RWPE2 (cell line): Measurements from ENCODE around the gene SLC25A21.
A peak's percentile ranks its signal among the peaks of the same experiment; 100 is the strongest.

Experiments
- ATAC-seq: fragments of 200-7000 bp; cut with Tn5 transposase; 3 replicates; pipeline ENCODE4 v1.9.1; 2021; ENCODE audit warnings: low read depth
- DNase-seq: peaks from one replicate; pipeline ENCODE4 v3.0.0-alpha.2; 2020; ENCODE audit warnings: low spot score
- H3K27ac ChIP-seq: fragments of 450-650 bp; 2 replicates; pipeline ENCODE4 v1.5.1; 2017; ENCODE audit warnings: mild to moderate bottlenecking; ENCODE audit not compliant: poor library complexity, severe bottlenecking
- H3K27me3 ChIP-seq: fragments of 250-450 bp; sonication (Bioruptor Pico); 2 replicates; pipeline ENCODE4 v1.5.1; 2021; ENCODE audit warnings: mild to moderate bottlenecking, moderate library complexity; ENCODE audit not compliant: insufficient read depth, poor library complexity, severe bottlenecking
- H3K36me3 ChIP-seq: fragments of 250-450 bp; sonication (Bioruptor Pico); 2 replicates; pipeline ENCODE4 v1.5.1; 2020; ENCODE audit warnings: low read depth, mild to moderate bottlenecking, moderate library complexity
- H3K4me1 ChIP-seq: fragments of 250-450 bp; sonication (Bioruptor Pico); 2 replicates; pipeline ENCODE4 v1.5.1; 2021; ENCODE audit warnings: mild to moderate bottlenecking, moderate library complexity; ENCODE audit not compliant: insufficient read depth, poor library complexity, severe bottlenecking
- H3K4me3 ChIP-seq: fragments of 250-450 bp; sonication (Bioruptor Pico); 2 replicates; pipeline ENCODE4 v1.5.1; 2021; ENCODE audit warnings: mild to moderate bottlenecking, moderate library complexity; ENCODE audit not compliant: severe bottlenecking
- H3K9me3 ChIP-seq: fragments of 250-450 bp; sonication (Bioruptor Pico); 2 replicates; pipeline ENCODE4 v1.5.1; 2021; ENCODE audit warnings: mild to moderate bottlenecking, moderate library complexity; ENCODE audit not compliant: severe bottlenecking
- TF ChIP-seq, protein P1 (sequence below): fragments of 450-650 bp; IDR thresholded peaks from one replicate; pipeline ENCODE4 v1.5.1; 2017; ENCODE audit warnings: mild to moderate bottlenecking, moderate library complexity; ENCODE audit not compliant: poor library complexity, severe bottlenecking

SLC25A21 gene

GRCh38 chr14:36652542-36653201 lies 519.7 kb downstream of the SLC25A21 start:
- Histone ChIP-seq H3K27me3 (peaks cover 24% of the 10 kb centered on the region), H3K27ac (no peak overlapping the region), H3K36me3 (no peaks in the 10 kb centered on the region), H3K4me1 (no peaks in the 10 kb centered on the region), H3K4me3 (no peak overlapping the region), H3K9me3 (no peaks in the 10 kb centered on the region)
- ATAC-seq = peak; percentile 53
- TF ChIP-seq, protein P1, sequence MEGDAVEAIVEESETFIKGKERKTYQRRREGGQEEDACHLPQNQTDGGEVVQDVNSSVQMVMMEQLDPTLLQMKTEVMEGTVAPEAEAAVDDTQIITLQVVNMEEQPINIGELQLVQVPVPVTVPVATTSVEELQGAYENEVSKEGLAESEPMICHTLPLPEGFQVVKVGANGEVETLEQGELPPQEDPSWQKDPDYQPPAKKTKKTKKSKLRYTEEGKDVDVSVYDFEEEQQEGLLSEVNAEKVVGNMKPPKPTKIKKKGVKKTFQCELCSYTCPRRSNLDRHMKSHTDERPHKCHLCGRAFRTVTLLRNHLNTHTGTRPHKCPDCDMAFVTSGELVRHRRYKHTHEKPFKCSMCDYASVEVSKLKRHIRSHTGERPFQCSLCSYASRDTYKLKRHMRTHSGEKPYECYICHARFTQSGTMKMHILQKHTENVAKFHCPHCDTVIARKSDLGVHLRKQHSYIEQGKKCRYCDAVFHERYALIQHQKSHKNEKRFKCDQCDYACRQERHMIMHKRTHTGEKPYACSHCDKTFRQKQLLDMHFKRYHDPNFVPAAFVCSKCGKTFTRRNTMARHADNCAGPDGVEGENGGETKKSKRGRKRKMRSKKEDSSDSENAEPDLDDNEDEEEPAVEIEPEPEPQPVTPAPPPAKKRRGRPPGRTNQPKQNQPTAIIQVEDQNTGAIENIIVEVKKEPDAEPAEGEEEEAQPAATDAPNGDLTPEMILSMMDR = no peak
- DNase-seq = no peak

GRCh38 chr14:36649872-36650650 lies 522.3 kb downstream of the SLC25A21 start:
- Histone ChIP-seq H3K27ac (no peak overlapping the region), H3K9me3 (no peaks in the 10 kb centered on the region), H3K4me3 (no peak overlapping the region), H3K36me3 (no peaks in the 10 kb centered on the region), H3K4me1 (no peaks in the 10 kb centered on the region), H3K27me3 (peaks cover 36% of the 10 kb centered on the region)
- TF ChIP-seq, protein P1 = no peak
- DNase-seq (no peak), ATAC-seq (no peak)

- Histone ChIP-seq H3K4me1 (no peaks in the 10 kb centered on the region), H3K27ac (no peak overlapping the region), H3K9me3 (no peaks in the 10 kb centered on the region), H3K36me3 (no peaks in the 10 kb centered on the region), H3K27me3 (peaks cover 36% of the 10 kb centered on the region), H3K4me3 (peak overlapping the region; percentile 33)
- TF ChIP-seq, protein P1 = peak; percentile 84
- DNase-seq (no peak), ATAC-seq (peak; percentile 77)
These were observed 524.3 kb downstream of the SLC25A21 start for GRCh38 chr14:36647824-36648753.

DNA sequence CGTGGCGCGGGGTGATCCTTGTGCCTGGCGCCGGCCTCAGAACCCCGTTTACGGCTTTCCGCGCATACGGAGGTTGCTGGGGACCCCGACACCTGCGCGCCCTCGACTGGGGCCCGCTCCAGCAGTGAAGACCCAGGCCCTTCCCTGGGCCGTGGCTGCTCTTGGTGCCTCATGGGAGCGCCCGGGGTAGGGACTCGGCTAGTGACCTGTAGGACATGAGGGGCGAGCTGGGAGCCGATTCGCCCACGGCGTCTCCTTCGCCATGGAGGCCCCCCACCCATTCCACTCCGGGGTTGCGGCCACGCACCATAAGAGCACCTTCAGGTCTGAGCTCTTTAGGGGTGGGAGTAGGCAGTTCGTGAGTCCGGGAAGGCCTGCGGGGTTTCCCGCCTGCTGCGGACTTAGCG lies 525.0 kb downstream of the SLC25A21 start:
- DNase-seq (no peak), ATAC-seq (no peak)
- TF ChIP-seq, protein P1 = no peak
- H3K9me3 ChIP-seq = no peaks in the 10 kb centered on the region
- no peaks in the 10 kb centered on the region for H3K4me1 ChIP-seq
- no peak overlapping the region for H3K27ac ChIP-seq
- peaks cover 37% of the 10 kb centered on the region for H3K27me3 ChIP-seq
- peak overlapping the region; percentile 33 for H3K4me3 ChIP-seq
- no peaks in the 10 kb centered on the region for H3K36me3 ChIP-seq
